GM18520 (cell line): ENCODE data around the gene SELENBP1.

Experiments
- ATAC-seq: cut with Tn5 transposase; IDR thresholded peaks from one replicate; pipeline ENCODE4 v1.9.1; 2021; ENCODE audit not compliant: unreplicated experiment

SELENBP1 gene

DNA sequence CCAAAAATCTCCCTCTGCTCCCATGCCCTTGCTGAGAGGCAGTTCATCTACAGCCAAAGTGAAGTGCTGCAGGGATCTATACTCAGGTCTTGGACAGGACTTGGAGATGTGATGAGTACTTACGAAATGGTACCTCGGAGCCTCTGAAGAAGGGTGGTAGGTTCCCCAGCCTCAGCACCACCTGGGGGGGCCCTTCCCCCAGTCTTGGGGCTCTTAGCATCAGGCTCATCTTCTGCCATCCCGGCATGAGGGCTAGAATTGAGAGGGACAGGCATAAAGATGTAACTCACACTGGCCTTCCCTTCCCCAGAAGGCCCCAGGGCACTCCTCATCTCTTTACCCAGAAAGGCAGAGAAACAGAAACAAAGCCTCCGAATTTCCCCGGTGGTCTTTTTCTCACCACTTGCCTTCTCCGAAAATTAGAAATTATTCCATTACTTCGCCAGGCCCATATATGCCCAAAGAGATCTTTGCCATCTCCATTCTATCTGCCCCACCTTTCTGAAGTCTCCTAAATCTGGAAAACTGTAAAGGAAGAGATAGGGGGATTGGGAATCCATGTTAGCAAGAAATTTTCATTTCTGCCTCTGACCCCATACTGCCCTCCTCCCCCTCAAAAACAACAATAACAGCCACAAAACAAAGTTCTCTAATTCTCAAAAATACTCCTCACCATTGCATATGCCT lies 26.3 kb downstream of the SELENBP1 start:
- no peak for ATAC-seq

DNA sequence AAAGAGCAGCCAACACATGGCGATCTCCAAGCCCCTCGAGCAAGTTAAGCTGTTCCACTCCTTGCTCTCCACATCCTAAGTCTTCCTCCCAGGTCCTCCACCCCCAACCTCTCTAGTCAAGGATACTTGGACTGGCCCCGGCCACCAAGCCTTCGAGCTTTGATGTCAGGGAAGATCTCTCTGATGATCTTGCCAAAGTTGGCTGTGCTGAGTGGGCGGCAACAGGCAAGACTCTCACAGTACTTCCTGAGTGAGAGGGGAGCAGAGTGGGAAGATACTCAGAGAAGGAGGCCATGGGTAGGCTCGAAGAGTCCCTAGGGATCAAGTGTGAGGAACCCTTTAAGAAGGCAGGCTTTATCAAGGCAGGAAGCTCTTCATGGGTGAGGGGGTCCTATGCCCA lies 28.2 kb downstream of the SELENBP1 start:
- ATAC-seq, result no peak

DNA sequence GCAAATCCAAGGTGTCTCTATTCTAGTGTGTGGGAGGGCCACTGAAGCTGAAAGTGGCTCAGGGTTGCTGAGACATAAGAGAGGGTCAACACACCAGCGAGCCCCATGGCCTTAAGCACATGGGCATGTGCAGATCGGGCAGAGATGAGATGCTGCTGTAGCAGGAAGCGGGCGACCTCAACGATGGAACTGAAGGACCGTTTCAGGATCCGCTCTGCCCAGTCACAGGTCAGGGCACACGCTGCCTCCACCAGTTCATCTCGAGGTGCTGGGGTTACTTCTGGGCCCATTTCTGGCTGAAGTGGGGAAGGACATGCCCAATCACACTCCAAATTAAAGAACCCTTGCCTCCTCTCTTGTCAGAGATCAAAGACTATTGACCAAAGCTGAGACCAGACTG lies 28.9 kb downstream of the SELENBP1 start:
- ATAC-seq, result no peak

DNA sequence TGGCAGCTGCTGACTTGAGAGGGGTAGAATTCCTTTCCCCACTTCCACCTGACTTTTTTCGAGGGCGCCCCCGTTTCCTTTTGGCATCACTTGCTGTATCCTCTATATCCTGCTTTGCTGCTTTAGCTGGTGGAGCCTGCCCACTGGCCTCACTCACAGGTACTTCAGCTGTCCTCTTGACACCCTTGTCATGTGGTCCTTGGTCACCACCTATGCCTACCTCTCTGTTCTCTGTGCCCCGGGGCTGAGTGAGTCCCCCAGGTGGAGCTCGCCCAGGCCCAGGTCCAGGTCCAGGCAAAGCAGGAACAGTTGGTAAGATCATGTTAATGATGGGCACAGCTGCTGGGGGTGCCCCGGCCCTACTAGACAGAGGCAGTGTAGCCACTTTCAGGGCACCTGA lies 29.9 kb downstream of the SELENBP1 start:
- no peak for ATAC-seq

DNA sequence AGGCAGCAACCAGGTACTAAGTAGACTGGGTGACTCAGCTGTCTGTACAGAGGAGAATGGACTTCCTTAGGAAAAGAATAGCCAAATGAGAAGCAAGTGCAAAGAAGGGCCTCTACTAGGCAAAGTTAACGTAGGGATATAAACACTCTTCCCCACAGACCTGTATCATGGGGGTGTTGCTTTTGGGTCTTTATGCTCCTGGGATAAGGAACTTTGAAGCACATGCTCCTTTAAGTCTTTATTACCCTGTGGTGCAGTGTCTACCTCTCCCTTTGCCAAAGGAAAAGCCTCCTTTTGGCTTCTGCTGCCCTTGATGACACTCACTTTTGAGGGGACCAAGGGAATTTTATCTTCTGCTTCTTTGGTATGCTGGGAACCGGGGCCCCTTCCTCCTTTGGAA lies 30.5 kb downstream of the SELENBP1 start:
- no peak for ATAC-seq

DNA sequence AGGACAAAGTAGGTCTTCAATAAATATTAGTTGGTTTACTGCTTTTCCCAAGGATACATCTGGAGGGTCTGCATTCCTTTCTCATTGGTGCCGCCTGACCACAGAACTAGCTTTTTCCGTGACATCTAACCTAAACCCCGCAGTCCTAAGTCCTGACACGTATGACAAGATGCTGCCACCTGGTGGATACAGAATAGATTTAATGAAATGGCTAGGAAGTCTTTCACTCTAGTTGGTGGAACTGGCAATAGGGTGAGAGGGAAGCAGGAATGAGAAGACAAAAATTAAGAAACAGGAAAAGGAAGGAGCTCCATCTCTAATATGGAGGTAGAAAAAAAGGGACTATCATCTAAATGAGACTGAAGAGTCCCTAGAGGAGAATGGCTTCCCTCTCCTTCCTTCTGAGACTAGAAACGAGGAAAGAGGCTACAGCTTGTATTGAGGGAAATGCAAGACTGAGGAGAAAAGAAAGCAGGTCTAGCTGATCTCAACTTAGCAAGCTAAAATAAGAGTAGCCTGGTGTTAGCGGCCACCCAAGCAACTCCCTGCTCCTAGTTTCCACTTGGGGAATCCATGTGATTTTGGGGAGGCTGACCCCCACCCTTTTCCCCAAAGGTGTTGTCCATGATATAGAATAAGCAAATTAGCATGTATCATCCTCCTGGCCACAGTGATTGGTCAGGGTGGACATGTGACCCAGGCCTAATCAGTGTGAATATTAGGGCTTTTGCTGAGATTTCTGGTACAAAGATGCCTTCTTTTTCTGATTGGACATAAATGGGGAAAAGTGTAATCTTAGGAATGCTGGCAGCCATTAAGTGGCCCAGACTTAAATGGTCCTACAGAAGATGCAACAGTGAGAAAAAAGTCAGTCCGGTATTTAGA lies 31.4 kb downstream of the SELENBP1 start:
- ATAC-seq, result no peak

DNA sequence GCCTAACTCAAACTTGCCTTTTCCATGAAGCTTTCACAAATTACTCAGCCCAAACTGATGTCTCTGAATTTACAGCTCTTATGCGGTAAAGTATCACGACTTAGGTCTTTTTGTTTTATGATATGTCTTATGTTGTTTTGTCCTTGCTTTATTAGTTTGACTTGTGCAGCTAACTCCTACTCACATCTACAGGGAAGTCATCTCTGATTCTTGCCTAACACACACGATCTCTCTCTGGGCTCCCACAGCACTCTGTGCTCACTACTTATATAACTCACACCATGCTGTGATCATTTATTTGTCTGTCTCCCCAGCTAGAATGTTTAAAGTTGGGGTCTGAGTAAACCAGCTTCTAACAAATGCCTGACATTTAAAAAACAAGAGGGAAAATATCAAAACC lies 35.9 kb downstream of the SELENBP1 start:
- no peak for ATAC-seq

DNA sequence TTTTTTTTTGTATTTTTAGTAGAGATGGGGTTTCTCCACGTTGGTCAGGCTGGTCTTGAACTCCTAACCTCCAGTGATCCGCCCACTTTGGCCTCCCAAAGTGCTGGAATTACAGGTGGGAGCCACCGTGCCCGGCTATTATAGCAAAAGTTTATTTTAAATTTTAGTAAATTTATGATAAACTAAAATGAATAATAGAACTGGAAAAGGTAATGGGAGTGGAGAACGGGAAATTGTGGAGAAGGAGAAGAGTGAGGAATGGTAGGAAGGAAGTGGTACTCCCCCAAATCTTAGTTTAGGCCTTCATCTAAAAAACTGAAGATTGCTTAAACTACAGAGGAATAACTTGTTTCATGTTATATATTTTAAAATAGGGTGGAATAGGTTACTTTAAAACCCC lies 37.7 kb downstream of the SELENBP1 start:
- no peak for ATAC-seq

DNA sequence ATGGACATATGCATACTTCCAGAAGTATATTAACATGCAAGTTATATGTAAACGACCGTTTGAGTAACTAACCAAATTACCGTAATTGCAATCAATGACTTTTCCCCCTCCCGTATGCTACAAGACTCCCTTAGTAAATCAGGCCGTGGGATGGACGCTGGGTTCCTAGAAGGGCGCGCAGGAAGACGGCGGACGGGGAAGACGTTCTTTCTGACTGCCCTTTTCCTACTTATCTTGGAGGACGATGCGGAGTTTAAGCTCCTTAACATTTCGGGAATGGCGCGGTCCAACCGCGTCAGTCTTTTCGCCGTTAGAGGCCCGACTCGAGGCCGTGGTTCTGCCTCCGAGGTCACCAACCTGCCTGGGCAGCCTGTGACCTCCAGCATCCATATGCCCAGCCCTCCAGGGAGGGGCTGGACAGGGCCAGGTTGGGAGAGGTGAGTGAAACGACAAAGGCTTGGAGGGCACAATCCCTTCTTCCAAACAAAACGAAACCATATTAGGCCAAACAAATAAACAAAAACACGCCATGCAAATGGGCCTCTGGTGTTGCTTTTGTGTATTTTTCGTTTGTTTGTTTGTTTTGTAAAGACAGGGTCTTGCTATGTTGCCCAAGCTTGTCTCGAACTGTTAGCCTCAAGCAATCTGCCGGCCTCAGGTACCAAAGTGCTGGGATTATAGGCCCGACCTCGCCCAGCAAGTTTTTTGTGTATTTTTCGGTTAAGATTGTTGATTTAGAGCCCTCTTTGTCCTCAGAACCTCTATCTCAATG lies 44.4 kb downstream of the SELENBP1 start:
- ATAC-seq, result no peak

DNA sequence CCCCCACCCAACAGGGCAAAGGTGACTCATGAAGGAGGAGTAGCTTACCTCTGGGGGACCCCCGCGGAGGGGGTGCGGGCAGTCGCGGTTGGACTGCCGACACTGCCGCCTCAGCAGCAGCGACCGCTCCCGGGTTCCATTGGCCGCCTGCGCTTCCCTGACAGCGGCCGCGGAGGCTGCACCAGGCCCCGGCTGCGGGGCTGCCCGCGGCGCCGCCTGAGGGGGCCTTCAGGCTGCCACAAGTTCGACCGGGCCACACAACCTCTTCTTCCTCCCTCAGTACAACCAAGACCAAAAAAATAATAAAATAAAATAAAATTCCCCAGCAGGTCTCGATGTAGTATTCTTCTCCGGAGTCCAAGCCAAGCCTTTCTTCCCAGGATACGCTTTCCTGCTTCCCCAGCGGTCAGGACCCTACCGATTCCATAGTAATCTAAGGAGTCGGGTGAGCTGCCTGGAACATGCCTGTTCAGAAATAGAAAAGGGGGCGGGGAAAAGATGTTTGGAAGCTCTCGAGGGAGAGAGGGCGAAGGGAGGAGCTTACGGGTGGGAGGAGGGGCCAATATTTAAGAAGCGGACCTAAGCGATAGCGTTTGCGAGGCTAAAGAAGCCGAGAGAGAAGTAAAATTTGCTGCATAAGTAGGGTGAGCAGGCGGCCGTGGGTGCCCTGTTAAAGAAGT lies 45.1 kb downstream of the SELENBP1 start, which contains the start of gene PI4KB:
TSS of gene PI4KB (minus strand) at position 194 of the 680 bp plus-strand sequence. CDS start 10,935 bp downstream, outside the sequence.
- ATAC-seq, result no peak

DNA sequence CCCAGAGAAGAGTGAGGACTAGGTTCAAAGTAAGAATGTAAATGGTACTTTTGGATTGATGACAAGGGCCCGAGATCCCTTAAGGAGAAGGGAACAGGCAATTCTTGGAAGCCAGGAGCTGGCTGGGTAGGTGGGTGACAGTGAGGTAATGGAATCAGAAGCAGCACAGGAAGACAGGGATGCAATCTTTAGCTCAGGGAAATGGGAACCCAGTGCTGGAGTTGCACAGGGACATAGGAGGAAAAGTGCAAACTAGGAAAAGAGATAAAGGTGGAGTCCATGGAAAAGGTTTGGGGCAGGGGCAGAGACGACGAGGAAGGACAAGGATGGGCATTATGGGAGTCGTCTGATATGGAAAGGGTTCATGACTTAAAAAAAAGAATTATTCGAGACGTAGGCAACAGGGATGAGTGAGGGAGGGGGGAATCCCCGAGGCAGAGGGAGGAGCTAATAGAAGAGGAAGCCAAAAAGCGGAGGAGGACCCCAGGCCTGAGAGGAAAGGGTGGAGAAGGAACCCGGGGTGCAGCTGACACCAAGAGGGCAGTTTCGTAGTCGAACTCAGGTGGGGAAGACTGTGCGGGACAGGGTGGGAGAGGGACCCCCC lies 45.8 kb downstream of the SELENBP1 start:
- ATAC-seq, result no peak

DNA sequence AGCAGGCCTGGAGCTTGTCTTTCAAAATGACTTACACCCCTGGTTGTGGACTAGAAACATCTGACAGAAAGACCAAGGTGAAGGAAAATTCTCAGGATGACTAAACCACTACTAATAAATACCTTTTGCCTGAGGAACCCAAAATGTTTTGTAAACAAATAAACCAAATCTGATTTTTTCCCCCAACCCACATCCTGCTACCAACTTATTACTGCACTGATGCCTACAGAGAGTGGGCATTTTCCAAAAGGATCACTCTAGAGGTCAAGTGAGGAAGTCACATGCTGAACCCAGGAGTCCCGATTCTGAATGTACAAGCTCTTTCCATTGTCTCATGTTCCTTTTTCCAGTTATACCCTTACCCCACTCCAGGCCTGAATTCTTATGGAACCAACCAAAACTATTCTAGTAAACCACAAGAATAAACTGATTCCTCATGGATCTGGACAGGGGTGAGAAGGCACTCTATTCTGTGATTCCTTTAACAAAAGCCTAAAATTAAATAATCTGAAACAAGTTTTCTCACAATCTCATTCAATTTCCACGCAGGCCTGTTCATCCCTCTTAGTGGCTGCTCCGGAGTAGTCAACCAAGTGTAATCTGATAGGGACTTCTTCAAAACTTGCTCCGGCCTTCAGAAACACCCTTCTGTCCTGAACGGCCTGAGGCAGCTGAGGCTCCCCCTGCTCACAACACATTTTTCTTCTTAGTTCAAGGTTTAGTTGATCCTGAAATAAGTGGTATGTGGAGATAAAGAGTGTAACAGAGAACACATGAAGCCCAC lies 46.7 kb downstream of the SELENBP1 start:
- no peak for ATAC-seq

DNA sequence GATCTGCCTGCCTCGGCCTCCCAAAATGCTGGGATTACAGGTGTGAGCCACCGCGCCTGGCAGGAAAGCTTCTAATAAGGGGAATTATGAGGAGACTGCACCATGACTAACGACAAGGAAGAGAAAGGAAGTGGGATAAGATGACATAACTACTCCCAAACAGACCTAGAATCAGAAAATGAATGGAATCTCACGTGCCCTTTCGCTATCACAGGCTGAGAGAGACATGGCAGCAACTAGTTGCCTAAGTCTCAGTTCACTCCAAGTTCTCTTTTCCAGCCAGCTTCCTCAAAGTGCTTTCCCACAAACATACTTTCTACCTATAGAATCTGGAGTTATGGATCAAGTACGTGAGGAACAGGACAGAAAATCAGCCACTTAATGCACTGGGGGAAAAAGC lies 47.3 kb downstream of the SELENBP1 start:
- ATAC-seq, result no peak

DNA sequence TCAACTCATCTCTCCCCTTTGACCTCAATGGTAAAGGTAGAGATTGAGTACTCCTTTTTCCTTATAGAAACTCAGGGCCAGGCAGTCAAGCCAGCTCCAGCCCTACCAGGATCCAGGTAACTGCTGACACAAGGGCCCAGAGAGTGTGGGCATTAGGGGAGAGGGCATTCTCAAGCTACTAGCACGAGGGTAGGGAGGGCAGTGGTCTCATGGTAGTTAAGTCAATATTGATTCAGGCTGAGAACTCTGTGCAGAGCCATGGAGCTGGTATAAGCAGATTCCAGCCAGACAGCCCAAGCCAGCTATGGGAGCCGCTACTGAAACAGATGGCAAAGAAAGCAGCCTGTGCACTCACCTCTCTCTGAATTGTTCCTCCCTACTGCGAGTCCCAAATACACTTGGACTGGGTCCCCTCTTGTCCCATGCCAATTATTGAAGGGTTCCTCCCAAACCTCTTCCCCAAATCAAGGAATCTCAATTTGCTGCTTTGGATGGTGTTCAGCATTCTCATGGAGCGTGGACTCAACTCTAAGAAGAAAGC lies 48.0 kb downstream of the SELENBP1 start:
- no peak for ATAC-seq

DNA sequence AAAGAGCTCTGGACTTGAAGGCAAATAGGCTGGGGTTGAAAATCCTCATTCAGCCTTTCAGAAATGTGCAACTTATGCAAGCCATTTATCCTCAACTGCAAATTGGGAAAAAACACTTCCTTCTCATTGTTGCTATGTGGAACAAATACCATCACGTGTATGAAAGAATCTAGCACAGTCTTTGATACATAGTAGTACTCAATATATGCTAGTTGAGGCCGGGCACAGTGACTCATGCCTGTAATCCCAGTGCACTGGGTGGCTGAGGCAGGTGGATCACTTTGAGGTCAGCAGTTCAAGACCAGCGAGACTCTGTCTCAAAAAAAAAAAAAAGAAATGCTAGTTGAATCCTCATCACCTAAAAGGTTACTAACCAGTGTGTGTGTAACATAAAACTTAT lies 53.5 kb downstream of the SELENBP1 start:
- no peak for ATAC-seq

DNA sequence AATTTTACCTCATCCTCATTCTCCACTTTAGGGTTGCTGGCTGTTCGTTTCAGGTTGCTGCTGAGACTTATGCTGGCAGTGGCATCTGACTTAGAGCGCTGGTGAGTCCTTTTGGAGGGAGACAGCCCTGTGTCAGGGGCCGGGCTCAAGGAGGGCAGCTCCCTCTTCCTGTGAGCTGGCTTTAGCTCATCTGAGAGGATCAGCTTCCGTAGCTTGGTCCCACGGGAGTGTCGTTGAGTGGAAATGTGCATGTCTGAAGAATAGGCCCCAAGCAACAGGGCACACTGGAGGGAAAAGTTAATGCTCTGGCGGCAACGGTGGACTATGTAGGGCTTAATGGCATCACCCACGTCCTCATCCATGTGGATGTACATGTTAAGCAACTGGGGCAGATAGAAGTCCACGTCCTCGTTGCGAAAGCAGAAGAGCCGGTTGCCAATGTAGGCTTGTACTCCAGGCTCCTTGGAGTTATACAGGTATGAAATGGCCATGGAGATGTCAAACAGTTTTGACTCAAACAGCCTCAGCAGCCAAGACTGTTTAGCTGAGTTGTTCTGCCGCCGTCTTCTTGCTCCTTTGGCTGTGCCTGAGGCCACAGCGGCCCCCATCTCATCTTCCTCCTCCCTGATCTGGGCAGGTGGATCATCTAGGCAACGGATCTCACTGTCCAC lies 56.8 kb downstream of the SELENBP1 start:
- ATAC-seq, result no peak
